Stimulated activated CD8-positive, alpha-beta memory T cell treated with anti-CD3 and anti-CD28 coated beads, Interleukin-7, amount 100 ng/mL, for 4 hours (primary cell): ENCODE measurements around the gene IGLL5.
"Not testable (repeated sequence)": the region's sequence is repeated elsewhere in the genome, so short reads cannot be mapped to it uniquely, and the experiment has no call there.

Experiments
- DNase-seq, 2 donors: peaks; one replicate each; pipeline ENCODE4 v3.0.0-alpha.2; 2020; ENCODE audit warnings: low read depth in 2 of 2

Gene IGLL5

DNA sequence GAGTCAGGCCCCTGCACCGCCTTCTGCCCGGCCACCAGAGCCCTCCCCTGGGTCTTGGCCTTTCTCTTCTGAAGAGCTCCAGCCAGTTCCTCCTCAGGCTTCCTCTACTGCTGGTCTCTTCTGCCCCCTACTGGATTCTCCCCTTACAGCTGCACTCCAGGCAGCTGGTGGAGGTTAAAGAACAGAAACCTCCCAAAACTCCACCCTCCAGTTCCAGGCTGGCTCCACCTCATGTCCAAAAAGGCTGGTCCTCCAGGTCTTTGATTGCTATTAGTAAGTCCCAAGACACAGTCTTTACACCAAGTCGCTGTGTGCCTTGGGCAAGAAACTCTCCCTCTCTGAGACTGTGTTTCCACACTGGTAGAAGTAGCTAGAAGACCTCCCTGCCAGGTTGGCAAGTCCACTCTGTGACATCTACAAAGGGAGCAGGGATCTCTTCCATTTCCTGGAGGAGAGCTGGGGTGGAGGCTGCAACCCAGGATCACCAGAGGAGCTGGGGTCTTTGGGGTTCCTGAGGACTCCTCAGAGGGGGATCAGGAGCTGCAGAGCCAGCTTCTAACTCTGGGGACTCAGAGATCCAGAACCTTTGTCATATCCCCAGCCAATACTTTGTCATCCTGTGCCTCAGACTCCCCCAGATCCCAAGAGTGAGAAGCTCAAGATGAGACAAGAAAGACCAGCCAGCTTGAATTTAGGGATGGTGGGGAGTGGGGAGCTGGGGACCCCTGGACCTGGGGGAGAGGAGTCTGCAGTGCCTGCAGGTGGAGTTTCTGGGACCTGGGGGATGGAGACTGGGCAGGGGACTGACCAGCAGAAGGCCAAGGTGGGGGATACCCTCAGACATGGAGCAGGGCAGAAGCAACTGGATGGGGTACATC lies 3.4 kb upstream of the IGLL5 start:
- DNase-seq, result peak; percentile 35 to 48

- DNase-seq, result no peak
Observed at GRCh38 chr22:22884888-22885840, 2.5 kb upstream of the IGLL5 start.

DNA sequence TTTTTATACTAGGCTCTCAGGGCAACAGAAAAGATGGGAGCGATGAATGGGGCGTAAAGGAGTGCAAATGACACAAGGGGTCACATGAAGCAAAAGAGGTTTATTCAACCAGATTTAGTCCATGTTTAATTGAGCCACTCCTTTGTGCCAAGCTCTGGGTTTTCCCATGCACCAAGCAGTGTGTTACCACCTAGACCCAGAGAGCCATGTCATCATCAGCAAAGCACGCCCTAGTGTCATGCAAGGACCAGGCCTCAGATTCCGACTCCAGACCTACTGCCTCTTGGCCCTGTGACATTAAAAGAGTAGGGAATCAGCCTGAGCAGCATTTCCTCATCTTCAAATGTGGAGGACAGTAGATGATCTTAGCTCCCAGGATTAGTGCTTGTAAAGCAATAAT lies 1.1 kb upstream of the IGLL5 start:
- no peak for DNase-seq

- DNase-seq, result no peak
Observed at GRCh38 chr22:22888571-22889353, 1.1 kb downstream of the IGLL5 start.

- DNase-seq, result no peak
Observed at GRCh38 chr22:22890085-22890484, 2.5 kb downstream of the IGLL5 start.

DNA sequence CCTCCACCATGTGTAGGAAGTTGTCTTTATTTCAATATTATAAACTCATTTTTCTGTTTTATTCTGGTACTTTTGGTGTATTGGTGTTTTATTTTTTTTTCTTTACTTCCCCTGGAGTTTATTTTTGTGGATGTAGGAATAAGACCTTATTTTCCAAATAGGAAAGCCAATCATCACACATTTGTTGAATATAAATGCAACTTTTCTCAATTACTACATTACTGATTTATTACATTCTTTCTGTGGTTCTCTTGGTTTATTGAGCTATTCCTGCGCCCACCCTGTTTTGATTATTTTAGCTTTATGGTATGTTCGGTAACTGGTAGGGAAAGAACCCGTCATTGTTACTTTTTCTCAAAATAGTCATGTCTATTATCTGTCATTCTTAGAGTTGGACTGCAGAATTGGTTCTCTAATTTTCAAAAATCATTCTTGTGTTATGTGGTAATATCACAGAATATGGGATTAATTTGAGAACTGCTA lies 3.6 kb downstream of the IGLL5 start:
- no peak for DNase-seq

DNA sequence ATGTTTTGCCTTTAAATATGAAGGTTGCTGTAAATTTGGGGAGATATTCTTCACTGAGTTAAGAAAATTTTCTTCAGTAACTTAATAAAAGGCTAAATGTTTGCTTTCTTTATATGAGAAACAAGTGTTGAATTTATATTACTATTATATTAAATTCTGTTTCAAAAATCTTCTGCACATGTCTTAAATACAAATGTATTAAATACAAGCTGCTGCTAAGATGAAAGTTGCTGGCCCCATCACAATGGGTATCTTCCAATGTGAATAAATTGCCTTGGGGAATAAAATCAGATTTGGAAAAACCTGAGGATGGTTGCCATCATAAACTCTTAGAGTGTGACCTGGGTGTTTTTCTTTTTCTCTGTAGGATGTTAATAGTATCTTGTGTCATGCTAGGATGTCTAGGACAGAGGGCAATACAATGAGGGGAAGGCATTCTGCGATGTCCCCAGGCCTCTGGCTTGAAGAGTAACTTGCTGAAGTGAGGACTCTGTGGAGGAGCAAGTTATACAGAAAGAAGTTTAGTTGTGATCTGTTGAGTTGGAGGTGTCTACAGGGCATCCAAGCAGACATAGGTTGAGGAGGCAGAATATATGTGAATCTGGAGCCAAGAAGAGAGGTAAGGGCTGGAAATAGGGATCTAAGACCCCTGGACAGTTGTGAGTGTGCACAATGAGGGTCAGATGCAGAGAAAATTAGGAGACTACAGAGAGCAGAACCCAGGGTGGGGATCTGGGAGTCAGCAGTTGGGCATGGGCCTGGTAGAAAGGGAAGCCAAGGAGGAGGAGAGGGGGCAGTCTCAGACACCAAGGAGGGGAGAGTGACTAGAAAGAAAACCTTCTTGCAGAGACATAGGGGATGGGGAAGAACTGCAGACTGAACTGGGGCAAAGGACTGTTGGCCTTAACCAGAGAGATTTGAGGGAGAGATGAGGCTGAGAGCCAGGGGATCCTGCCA lies 4.8 kb downstream of the IGLL5 start:
- no peak for DNase-seq

GRCh38 chr22:22893077-22893805 lies 5.6 kb downstream of the IGLL5 start:
- no peak for DNase-seq

GRCh38 chr22:22893891-22894739 lies 6.5 kb downstream of the IGLL5 start:
- DNase-seq, result no peak

GRCh38 chr22:22894740-22895731 lies 7.4 kb downstream of the IGLL5 start:
- DNase-seq, result no peak

- DNase-seq, result no peak
Observed at GRCh38 chr22:22895776-22896445, 8.3 kb downstream of the IGLL5 start.

- DNase-seq, result no peak
Observed at GRCh38 chr22:22896601-22897000, 9.0 kb downstream of the IGLL5 start.

DNA sequence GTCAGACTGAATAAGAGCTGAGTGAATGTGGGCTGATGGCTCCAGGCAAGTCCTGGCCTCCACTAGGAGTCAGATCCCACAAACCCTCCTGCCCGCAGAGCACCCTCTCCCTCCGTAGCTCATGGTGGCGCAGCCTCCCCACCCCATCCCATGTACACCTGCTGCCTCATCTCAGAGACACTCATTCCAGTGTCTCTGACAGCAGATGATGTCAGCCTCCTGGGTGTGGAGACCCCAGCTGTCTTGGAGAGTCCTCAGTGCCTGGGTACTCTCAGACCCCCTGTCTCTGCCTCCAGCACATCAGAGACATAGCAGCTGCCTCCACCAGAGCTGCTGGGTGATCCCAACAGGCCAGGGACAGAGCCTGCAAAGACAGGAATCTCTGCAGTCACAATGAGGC lies 9.5 kb downstream of the IGLL5 start:
- DNase-seq, result no peak

DNA sequence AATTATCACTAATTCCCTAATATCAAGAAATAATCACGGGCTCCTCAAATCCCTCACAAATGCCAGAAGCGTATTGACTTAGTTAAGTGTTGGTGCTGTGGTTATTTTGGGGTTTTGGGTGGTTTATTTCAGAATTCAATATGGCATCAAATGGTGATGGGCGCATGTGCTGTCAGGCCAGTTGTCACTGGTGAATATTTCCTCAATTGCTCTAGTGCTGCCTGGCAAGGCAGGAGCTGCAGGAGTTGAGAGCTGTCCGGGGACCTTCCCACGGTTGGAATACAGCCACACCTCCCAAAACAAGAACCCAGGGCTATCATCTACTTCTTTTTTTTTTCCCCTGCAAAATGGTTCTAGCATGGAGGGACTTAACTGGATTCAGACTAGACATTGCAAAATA lies 10.3 kb downstream of the IGLL5 start:
- no peak for DNase-seq

DNA sequence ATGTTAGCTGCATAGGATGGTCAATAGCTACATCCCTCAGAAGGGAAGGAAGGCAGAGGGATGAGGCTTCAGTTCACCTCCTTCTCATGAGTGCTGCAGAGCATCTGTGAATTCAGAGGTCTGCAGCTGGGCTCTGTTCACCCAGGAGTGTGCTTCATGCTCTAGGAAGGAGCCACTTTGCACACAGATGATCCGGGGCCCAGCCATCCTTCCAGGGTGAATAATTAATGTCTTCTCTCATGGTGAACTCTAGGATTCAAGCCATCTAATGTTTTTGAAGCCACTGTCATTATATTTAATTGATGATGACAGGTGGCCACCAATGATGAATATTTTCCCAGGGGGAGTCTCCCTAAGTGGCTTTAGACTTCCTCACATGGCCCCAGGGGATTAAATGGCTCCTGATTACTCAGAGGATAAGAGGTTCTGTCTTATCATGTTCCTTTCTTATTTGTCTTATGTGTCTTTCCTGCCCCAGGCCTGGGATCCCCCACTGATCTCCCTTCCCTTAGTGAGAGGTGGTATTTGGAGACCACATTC lies 10.9 kb downstream of the IGLL5 start:
- DNase-seq, result not testable (repeated sequence)

GRCh38 chr22:22899342-22900080 lies 11.9 kb downstream of the IGLL5 start:
- not testable (repeated sequence) for DNase-seq
